GM12878 (cell line): ENCODE results near the gene KRTAP9-1. TPM values are rescaled to one million over a fixed set of nuclear protein-coding genes. Genes with fewer than 3 reads are reported as not detected.

Source experiments
- ATAC-seq: fragments of 200-7000 bp; cut with Tn5 transposase; 3 replicates; pipeline ENCODE4 v1.9.1; 2020; ENCODE audit warnings: mild to moderate bottlenecking, moderate library complexity
- BruUV-seq: library from RNA; stranded (reverse); fragments of 400-500 nt; replicated peaks from 2 replicates; lab custom pipeline; 2021; lab: Mats Ljungman, UMichigan
- CTCF ChIA-PET: fragments of 300-600 bp; sonication (Branson Sonifier 250); formaldehyde crosslinking; extraction: SDS; loops from one replicate; lab custom pipeline; 2021; ENCODE audit warnings: inconsistent platforms; lab: Yijun Ruan, JAX
- POLR2A ChIA-PET: fragments of 350-600 bp; formaldehyde crosslinking; extraction: SDS; loops from one replicate; lab custom pipeline; 2021; ENCODE audit warnings: inconsistent platforms; lab: Charles Lee
- RAD21 ChIA-PET: fragments of 300-600 bp; sonication (Branson Sonifier 250); formaldehyde crosslinking; loops from one replicate; lab custom pipeline; 2023; ENCODE audit warnings: antibody characterized with exemption; ENCODE audit not compliant: unreplicated experiment; lab: Charles Lee
- SMC1A ChIA-PET: fragments of 300-600 bp; sonication (Branson Sonifier 250); formaldehyde crosslinking; loops from one replicate; lab custom pipeline; 2023; ENCODE audit not compliant: unreplicated experiment, uncharacterized antibody; lab: Charles Lee
- DNase-seq: peaks from one replicate; pipeline ENCODE4 v3.0.0-alpha.2; 2011; ENCODE audit warnings: low read depth, low spot score
- FAIRE-seq: peaks from 3 replicates; lab custom pipeline; 2011; peaks lifted over from hg19 to GRCh38; lab: Jason Lieb, UNC
- H2AFZ ChIP-seq: 2 replicates; pipeline ENCODE4 v1.6.0; 2011; ENCODE audit warnings: low read depth, low read length, control low read depth; ENCODE audit not compliant: control insufficient read depth
- H3K27ac ChIP-seq: 2 replicates; pipeline ENCODE4 v1.5.1; 2011; ENCODE audit warnings: control low read depth; ENCODE audit not compliant: control insufficient read depth, insufficient read depth
- H3K27me3 ChIP-seq, 2 experiments: replicated peaks in 1 of 2; 2 replicates each; pipeline versions ENCODE4 v1.6.0 to v1.6.1; 2011; ENCODE audit warnings: low read length in 1 of 2; ENCODE audit not compliant: control insufficient read depth in 2 of 2, insufficient read depth in 2 of 2
- H3K36me3 ChIP-seq, 2 experiments: 2 replicates each; pipeline ENCODE4 v1.5.1; 2011; ENCODE audit warnings: low read length in 1 of 2; ENCODE audit not compliant: control insufficient read depth in 2 of 2, insufficient read depth in 2 of 2
- H3K4me1 ChIP-seq: 2 replicates; pipeline ENCODE4 v1.6.1; 2011; ENCODE audit warnings: mild to moderate bottlenecking, low read length, moderate library complexity, mixed read lengths; ENCODE audit not compliant: control insufficient read depth, insufficient read depth
- H3K4me2 ChIP-seq: 2 replicates; pipeline ENCODE4 v1.6.0; 2011; ENCODE audit warnings: control low read depth; ENCODE audit not compliant: control insufficient read depth, insufficient read depth
- H3K4me3 ChIP-seq: fragments of 200-600 bp; sonication (generic); 2 replicates; pipeline ENCODE4 v1.5.1; 2016
- H3K79me2 ChIP-seq: 2 replicates; pipeline ENCODE4 v1.6.0; 2011; ENCODE audit warnings: low read length; ENCODE audit not compliant: control insufficient read depth, insufficient read depth
- H3K9ac ChIP-seq: 2 replicates; pipeline ENCODE4 v1.8.0; 2011; ENCODE audit warnings: low read length, control low read depth, mixed read lengths; ENCODE audit not compliant: control insufficient read depth, insufficient read depth
- H3K9me3 ChIP-seq: replicated peaks from 3 replicates; pipeline ENCODE4 v1.5.1; 2011; ENCODE audit warnings: mild to moderate bottlenecking, low read length; ENCODE audit not compliant: control insufficient read depth, insufficient read depth
- H4K20me1 ChIP-seq: 2 replicates; pipeline ENCODE4 v1.6.0; 2011; ENCODE audit not compliant: control insufficient read depth, insufficient read depth
- ASH2L ChIP-seq: fragments of 300-600, 200-600 bp; sonication (generic); IDR thresholded peaks from 2 replicates; pipeline ENCODE4 v1.6.1; 2017; ENCODE audit warnings: low read depth, mild to moderate bottlenecking, borderline replicate concordance
- BACH1 ChIP-seq: fragments of 450-650 bp; IDR thresholded peaks from 2 replicates; pipeline ENCODE4 v1.6.1; 2017; ENCODE audit warnings: mild to moderate bottlenecking, borderline replicate concordance
- BCL11A ChIP-seq: IDR thresholded peaks from 2 replicates; pipeline ENCODE4 v1.6.1; 2011; ENCODE audit warnings: low read depth, low read length
- EZH2 ChIP-seq: IDR thresholded peaks from 2 replicates; pipeline ENCODE4 v1.6.1; 2012; ENCODE audit warnings: low read depth, mild to moderate bottlenecking, control low read depth, inconsistent platforms, low read length, borderline replicate concordance; ENCODE audit not compliant: control insufficient read depth
- HCFC1 ChIP-seq: fragments of 150-350 bp; IDR thresholded peaks from 2 replicates; pipeline ENCODE4 v1.6.1; 2014; ENCODE audit warnings: low read length
- HDGF ChIP-seq: fragments of 450-650 bp; IDR thresholded peaks from 2 replicates; pipeline ENCODE4 v1.6.1; 2016; ENCODE audit warnings: antibody characterized with exemption
- KDM1A ChIP-seq: fragments of 200-600 bp; sonication (generic); IDR thresholded peaks from 2 replicates; pipeline ENCODE4 v1.6.1; 2016; ENCODE audit warnings: borderline replicate concordance
- LARP7 ChIP-seq: fragments of 450-650 bp; IDR thresholded peaks from 2 replicates; pipeline ENCODE4 v1.6.1; 2017; ENCODE audit warnings: mild to moderate bottlenecking
- POLR2AphosphoS2 ChIP-seq: IDR thresholded peaks from 2 replicates; pipeline ENCODE4 v1.6.1; 2011; ENCODE audit warnings: low read depth, mild to moderate bottlenecking, low read length, improper control_type of control experiment, moderate library complexity
- SMC3 ChIP-seq: IDR thresholded peaks from 2 replicates; pipeline ENCODE4 v1.6.1; 2011; ENCODE audit warnings: low read length, improper control_type of control experiment, borderline replicate concordance
- TCF12 ChIP-seq: IDR thresholded peaks from 2 replicates; pipeline ENCODE4 v1.6.1; 2011; ENCODE audit warnings: low read depth, mild to moderate bottlenecking, low read length
- TCF7 ChIP-seq: IDR thresholded peaks from 2 replicates; pipeline ENCODE4 v1.6.1; 2014; ENCODE audit warnings: antibody characterized with exemption, borderline replicate concordance
- ZNF24 ChIP-seq: fragments of 450-650 bp; IDR thresholded peaks from 2 replicates; pipeline ENCODE4 v1.6.1; 2017; ENCODE audit warnings: antibody characterized with exemption, mild to moderate bottlenecking
- WGBS: methylation state at CpG from one replicate; pipeline ENCODE4 v1.1.6; 2016; ENCODE audit warnings: low lambda C conversion rate; ENCODE audit not compliant: insufficient replicate concordance, insufficient coverage; ENCODE audit errors: missing lambda C conversion rate; 5-methylcytosine and 5-hydroxymethylcytosine counted together
- in situ Hi-C: fragments of 300-500 bp; cut with MboI; formaldehyde crosslinking; loops from 9 replicates; pipeline ENCODE4 v1.14.3; 2018; ENCODE audit warnings: mixed read lengths
- intact Hi-C: fragments of 100-400 bp; cut with micrococcal nuclease; formaldehyde crosslinking; loops from one replicate; pipeline ENCODE4 v1.14.2; 2022; ENCODE audit not compliant: unreplicated experiment
- polyA plus RNA-seq, 11 experiments: library from polyadenylated mRNA; depleted of rRNA in 4 of 11; unstranded in 6 of 11; stranded (reverse) in 5 of 11; fragments of >200 nt; fragmentation: Nextera tagmentation in 4 of 11; fragmentation: Illumina TruSeq in 1 of 11; extraction: Ambion mirVana in 4 of 11; extraction: Trizol in 1 of 11; gene quantifications; 1 replicate in 1 of 11; 2 replicates in 10 of 11; pipeline versions ENCODE4 v1.2.1 to v1.2.3, GENCODE V29; 2011 to 2016; ENCODE audit warnings: inconsistent platforms in 2 of 11, missing spikeins in 2 of 11, low read depth in 1 of 11
- total RNA-seq, 4 experiments: library from RNA; depleted of rRNA in 3 of 4; stranded (reverse); fragments of >200 nt in 3 of 4; fragmentation: Illumina TruSeq in 1 of 4; extraction: Trizol in 1 of 4; gene quantifications; 2 replicates each; pipeline versions ENCODE4 v1.2.1 to v1.2.3, GENCODE V29; 2013 to 2021
- TF ChIP-seq, protein P1 (sequence below): fragments of 450-650 bp; IDR thresholded peaks from 2 replicates; pipeline ENCODE4 v1.6.1; 2017; ENCODE audit warnings: low read depth, mild to moderate bottlenecking, moderate library complexity
- TF ChIP-seq, protein P2 (sequence below): fragments of 450-650 bp; IDR thresholded peaks from 2 replicates; pipeline ENCODE4 v1.6.1; 2014; ENCODE audit warnings: mild to moderate bottlenecking
- TF ChIP-seq, protein P3 (sequence below): fragments of 450-650 bp; IDR thresholded peaks from 2 replicates; pipeline ENCODE4 v1.6.1; 2018; ENCODE audit warnings: borderline replicate concordance, mild to moderate bottlenecking; ENCODE audit not compliant: partially characterized antibody

Gene KRTAP9-1
- total and polyA plus RNA-seq, 10 of the 15 experiments (the other 5 are each of a cell fraction or from before 2014, with no cell fraction given) = not detected

DNA sequence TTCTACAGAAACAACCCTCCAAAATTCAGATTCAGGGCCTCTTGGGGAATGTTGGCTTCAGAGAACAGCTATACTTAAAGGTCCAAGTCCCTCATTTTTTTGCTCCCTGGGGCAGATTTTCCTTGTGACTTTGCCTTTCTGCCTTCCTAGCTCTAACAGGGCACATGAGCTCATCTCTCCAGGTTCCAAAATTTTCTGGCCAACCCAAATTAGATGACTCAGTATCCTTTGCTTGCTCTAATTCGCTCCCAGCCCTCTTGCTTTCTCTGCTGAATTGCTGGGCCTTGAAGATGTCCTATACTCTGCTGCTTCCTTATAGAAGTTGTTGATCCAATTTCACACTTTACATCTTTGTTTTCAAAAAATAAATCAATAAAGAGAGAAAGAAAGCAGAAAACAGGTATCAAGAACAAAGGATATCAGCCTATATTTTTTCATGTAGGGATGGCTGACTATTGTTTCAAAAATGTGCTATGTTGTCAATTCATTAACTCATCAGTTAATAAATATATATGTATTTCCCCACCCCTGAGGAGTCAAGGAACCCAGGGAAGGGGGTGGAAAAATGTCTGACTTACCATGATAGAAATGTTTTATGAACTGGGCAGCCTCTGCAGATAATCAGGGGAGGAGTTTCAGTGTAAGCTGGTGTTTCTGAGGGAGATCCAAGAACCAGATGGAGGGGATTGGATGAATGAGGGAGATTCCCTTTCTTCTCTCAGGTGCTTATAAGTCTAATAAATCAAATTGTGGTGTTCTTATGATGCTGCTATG, 10.7 kb upstream of the KRTAP9-1 start:
- CTCF ChIA-PET = interaction anchor here (0.8 kb wide), 1 partner anchor 469 kb away, joined by 3 read pairs; no protein-coding TSS in a partner anchor
- in situ Hi-C loops = no loop called here

More for the DNA sequence above, 10.7 kb upstream of the KRTAP9-1 start:
- no peak overlapping the region for H3K4me2 ChIP-seq
- H2AFZ ChIP-seq = no peak overlapping the region
- 40% methylated on average over 1 of the region's 1 CpG for WGBS
- no peaks in the 10 kb centered on the region; a peak in 1 of 4 replicates for H3K27me3 ChIP-seq
- H3K79me2 ChIP-seq = no peaks in the 10 kb centered on the region
- ChIA-PET RAD21 (no interaction called here), SMC1A (no interaction called here), POLR2A (no interaction called here)
- peaks cover 3% of the 10 kb centered on the region; the same call in 1 of the 2 replicates for H3K4me1 ChIP-seq
- FAIRE-seq (no peak), ATAC-seq (no peak), DNase-seq (no peak)
- intact Hi-C loops = no loop called here
- H3K9ac ChIP-seq = no peak overlapping the region
- BruUV-seq = no TSS peak
- no peaks in the 10 kb centered on the region for H3K9me3 ChIP-seq
- H4K20me1 ChIP-seq = no peaks in the 10 kb centered on the region
- H3K36me3 ChIP-seq = no peaks in the 10 kb centered on the region
- no peak overlapping the region for H3K27ac ChIP-seq
- H3K4me3 ChIP-seq = no peak overlapping the region
- TF ChIP-seq TCF12 (no peak), EZH2 (no peak), KDM1A (no peak), HCFC1 (no peak), LARP7 (no peak), BCL11A (no peak), POLR2AphosphoS2 (no peak), TCF7 (no peak), SMC3 (no peak), BACH1 (no peak), ZNF24 (no peak), HDGF (no peak), ASH2L (no peak)
- TF ChIP-seq, protein P1, sequence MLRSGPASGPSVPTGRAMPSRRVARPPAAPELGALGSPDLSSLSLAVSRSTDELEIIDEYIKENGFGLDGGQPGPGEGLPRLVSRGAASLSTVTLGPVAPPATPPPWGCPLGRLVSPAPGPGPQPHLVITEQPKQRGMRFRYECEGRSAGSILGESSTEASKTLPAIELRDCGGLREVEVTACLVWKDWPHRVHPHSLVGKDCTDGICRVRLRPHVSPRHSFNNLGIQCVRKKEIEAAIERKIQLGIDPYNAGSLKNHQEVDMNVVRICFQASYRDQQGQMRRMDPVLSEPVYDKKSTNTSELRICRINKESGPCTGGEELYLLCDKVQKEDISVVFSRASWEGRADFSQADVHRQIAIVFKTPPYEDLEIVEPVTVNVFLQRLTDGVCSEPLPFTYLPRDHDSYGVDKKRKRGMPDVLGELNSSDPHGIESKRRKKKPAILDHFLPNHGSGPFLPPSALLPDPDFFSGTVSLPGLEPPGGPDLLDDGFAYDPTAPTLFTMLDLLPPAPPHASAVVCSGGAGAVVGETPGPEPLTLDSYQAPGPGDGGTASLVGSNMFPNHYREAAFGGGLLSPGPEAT = no peak
- TF ChIP-seq, protein P2, sequence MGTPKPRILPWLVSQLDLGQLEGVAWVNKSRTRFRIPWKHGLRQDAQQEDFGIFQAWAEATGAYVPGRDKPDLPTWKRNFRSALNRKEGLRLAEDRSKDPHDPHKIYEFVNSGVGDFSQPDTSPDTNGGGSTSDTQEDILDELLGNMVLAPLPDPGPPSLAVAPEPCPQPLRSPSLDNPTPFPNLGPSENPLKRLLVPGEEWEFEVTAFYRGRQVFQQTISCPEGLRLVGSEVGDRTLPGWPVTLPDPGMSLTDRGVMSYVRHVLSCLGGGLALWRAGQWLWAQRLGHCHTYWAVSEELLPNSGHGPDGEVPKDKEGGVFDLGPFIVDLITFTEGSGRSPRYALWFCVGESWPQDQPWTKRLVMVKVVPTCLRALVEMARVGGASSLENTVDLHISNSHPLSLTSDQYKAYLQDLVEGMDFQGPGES = no peak
- TF ChIP-seq, protein P3, sequence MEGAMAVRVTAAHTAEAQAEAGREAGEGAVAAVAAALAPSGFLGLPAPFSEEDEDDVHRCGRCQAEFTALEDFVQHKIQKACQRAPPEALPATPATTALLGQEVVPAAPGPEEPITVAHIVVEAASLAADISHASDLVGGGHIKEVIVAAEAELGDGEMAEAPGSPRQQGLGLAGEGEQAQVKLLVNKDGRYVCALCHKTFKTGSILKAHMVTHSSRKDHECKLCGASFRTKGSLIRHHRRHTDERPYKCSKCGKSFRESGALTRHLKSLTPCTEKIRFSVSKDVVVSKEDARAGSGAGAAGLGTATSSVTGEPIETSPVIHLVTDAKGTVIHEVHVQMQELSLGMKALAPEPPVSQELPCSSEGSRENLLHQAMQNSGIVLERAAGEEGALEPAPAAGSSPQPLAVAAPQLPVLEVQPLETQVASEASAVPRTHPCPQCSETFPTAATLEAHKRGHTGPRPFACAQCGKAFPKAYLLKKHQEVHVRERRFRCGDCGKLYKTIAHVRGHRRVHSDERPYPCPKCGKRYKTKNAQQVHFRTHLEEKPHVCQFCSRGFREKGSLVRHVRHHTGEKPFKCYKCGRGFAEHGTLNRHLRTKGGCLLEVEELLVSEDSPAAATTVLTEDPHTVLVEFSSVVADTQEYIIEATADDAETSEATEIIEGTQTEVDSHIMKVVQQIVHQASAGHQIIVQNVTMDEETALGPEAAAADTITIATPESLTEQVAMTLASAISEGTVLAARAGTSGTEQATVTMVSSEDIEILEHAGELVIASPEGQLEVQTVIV = no peak
